Common myeloid progenitor, CD34-positive (primary cell): ENCODE data around the gene BCL7B.

Source experiments
- CTCF ChIA-PET: fragments of 350-600 bp; sonication (Branson Sonifier 250); formaldehyde crosslinking; loops from one replicate; lab custom pipeline; 2021; ENCODE audit warnings: antibody characterized with exemption; lab: Charles Lee
- POLR2A ChIA-PET: fragments of 350-600 bp; sonication (Branson Sonifier 250); formaldehyde crosslinking; loops from one replicate; lab custom pipeline; 2021; ENCODE audit warnings: antibody characterized with exemption; lab: Charles Lee
- DNase-seq, 3 donors: peaks; one replicate each; pipeline versions ENCODE4 v3.0.0 to v3.0.0-alpha.2; 2013
- H3K27ac ChIP-seq, 2 experiments: 1 replicate in 1 of 2; 2 replicates in 1 of 2; pipeline ENCODE4 v1.7.0; 2013; ENCODE audit warnings: inconsistent platforms in 2 of 2, low read length in 2 of 2, mild to moderate bottlenecking in 2 of 2, low read depth in 1 of 2, moderate library complexity in 1 of 2; ENCODE audit not compliant: severe bottlenecking in 2 of 2, insufficient read depth in 1 of 2, poor library complexity in 1 of 2
- H3K27me3 ChIP-seq, 5 experiments: replicated peaks in 2 of 5; 1 replicate in 3 of 5; 2 replicates in 2 of 5; pipeline versions ENCODE4 v1.6.1 to v1.7.0; 2013; ENCODE audit warnings: low read length in 4 of 5, mild to moderate bottlenecking in 2 of 5, moderate library complexity in 2 of 5, inconsistent platforms in 1 of 5; ENCODE audit not compliant: insufficient read depth in 5 of 5, control insufficient read depth in 4 of 5
- H3K36me3 ChIP-seq, 4 experiments: 1 replicate in 2 of 4; 2 replicates in 2 of 4; pipeline versions ENCODE4 v1.6.1 to v1.7.0; 2013; ENCODE audit warnings: low read length in 3 of 4, control low read depth in 1 of 4, mild to moderate bottlenecking in 1 of 4; ENCODE audit not compliant: control insufficient read depth in 4 of 4, insufficient read depth in 4 of 4
- H3K4me1 ChIP-seq, 4 experiments: 1 replicate in 3 of 4; 2 replicates in 1 of 4; pipeline versions ENCODE4 v1.6.1 to v1.7.1; 2013; ENCODE audit warnings: low read length in 3 of 4, mild to moderate bottlenecking in 3 of 4, control low read depth in 1 of 4, inconsistent platforms in 1 of 4, moderate library complexity in 1 of 4; ENCODE audit not compliant: control insufficient read depth in 4 of 4, insufficient read depth in 4 of 4; ENCODE audit errors: control extremely low read depth in 1 of 4
- H3K4me3 ChIP-seq, 7 experiments: 1 replicate in 4 of 7; 2 replicates in 3 of 7; pipeline versions ENCODE4 v1.5.1 to v1.7.0; 2013; ENCODE audit warnings: mild to moderate bottlenecking in 7 of 7, low read length in 6 of 7, moderate library complexity in 6 of 7, inconsistent platforms in 2 of 7, low read depth in 2 of 7, control low read depth in 1 of 7; ENCODE audit not compliant: insufficient read depth in 4 of 7, control insufficient read depth in 1 of 7; ENCODE audit errors: extremely low read depth in 1 of 7
- H3K9me3 ChIP-seq, 5 experiments: 1 replicate in 4 of 5; 2 replicates in 1 of 5; pipeline versions ENCODE4 v1.6.1 to v1.7.1; 2013; ENCODE audit warnings: low read length in 4 of 5, mild to moderate bottlenecking in 2 of 5, inconsistent platforms in 1 of 5, low read depth in 1 of 5, moderate library complexity in 1 of 5; ENCODE audit not compliant: control insufficient read depth in 4 of 5, insufficient read depth in 2 of 5; ENCODE audit errors: control extremely low read depth in 1 of 5
- WGBS: methylation state at CpG from one replicate; pipeline ENCODE4 v1.1.5; 2013; ENCODE audit not compliant: insufficient coverage; 5-methylcytosine and 5-hydroxymethylcytosine counted together

BCL7B gene

DNA sequence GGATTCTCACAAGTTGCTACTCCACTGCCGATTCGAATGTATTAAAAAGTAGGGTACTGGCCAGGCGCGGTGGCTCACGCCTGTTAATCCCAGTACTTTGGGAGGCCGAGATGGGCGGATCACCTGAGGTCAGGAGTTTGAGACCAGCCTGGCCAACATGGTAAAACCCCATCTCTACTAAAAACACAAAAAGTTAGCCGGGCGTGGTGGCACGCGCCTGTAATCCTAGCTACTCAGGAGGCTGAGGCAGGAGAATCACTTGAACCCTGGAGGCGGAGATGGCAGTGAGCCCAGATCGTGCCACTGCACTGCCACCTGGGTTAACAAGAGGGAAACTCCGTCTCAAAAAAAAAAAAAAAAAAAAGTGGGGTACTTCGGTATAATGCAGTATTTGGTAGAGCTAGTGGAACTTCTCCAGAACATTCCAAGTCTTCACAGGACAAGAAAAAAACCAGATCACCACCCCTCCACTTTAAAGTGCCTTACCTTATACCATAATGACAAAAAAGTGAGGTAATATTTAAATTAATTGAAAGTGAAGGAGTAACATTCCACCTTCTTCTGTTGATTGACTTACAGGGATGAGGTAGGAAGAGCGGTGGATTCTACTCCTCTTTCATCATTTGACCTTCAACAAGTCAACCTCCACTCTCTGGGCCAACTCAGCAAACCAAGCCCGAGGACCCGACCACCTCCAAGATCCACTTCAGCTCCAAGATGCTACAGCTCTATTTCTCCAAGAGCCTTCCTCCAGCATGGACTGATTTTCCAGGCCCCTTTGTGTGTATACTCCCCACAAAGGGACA lies 37.4 kb downstream of the BCL7B start:
- peaks cover 11 to 41% (median 31%) of the 10 kb centered on the region in 4 experiments for H3K4me1 ChIP-seq
- POLR2A ChIA-PET, result interaction anchor here (0.8 kb wide), 1 partner anchor 44 kb away, joined by 4 read pairs; no protein-coding TSS in a partner anchor
- peaks cover 0 to 21% (median 9%) of the 10 kb centered on the region in 4 experiments for H3K36me3 ChIP-seq
- 84% methylated on average over 7 of the region's 18 CpGs for WGBS
- H3K4me3 ChIP-seq, result peak overlapping the region in 6 of 7 experiments; percentile 53 to 93 (median 84)
- H3K27me3 ChIP-seq, result no peaks in the 10 kb centered on the region
- DNase-seq, result peak in 2 of 3 donors; percentile 14 to 36
- peak overlapping the region; percentile 79 to 86 for H3K27ac ChIP-seq
- no peaks in the 10 kb centered on the region for H3K9me3 ChIP-seq
- CTCF ChIA-PET, result interaction anchor here (1.0 to 2.4 kb wide), 4 partner anchors 11 to 47 kb away, joined by 3 to 7 read pairs (median 4); no protein-coding TSS in a partner anchor

DNA sequence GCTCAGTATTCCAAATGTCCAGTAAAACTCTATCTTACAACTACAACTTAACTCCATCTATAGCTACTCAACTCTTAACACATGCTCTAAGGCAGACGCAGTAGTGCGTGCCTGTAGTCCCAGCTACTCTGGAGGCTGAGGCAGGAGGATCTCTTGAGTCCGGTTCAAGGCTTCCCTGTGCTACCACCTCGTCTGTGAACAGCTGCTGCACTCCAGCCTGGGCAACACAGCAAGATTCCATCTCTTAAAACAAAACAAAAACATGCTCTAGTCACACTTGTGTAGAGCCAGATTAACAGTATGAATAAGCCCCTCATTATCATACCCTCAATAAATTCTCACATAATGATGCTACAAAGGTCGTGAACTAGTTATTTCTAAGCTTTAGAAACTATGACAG lies 39.0 kb downstream of the BCL7B start:
- ChIA-PET POLR2A (no interaction called here), CTCF (interaction anchor here (0.9 to 2.0 kb wide), 5 partner anchors 14 to 246 kb away, joined by 3 to 4 read pairs (median 3); no protein-coding TSS in a partner anchor)
- no peaks in the 10 kb centered on the region for H3K27me3 ChIP-seq
- H3K9me3 ChIP-seq, result no peaks in the 10 kb centered on the region
- DNase-seq, result no peak
- peaks cover 11 to 34% (median 27%) of the 10 kb centered on the region in 4 experiments for H3K4me1 ChIP-seq
- H3K36me3 ChIP-seq, result peaks cover 0 to 34% (median 19%) of the 10 kb centered on the region in 4 experiments
- H3K4me3 ChIP-seq, result no peak overlapping the region
- WGBS, result 95% methylated on average over 5 of the region's 5 CpGs
- no peak overlapping the region for H3K27ac ChIP-seq

DNA sequence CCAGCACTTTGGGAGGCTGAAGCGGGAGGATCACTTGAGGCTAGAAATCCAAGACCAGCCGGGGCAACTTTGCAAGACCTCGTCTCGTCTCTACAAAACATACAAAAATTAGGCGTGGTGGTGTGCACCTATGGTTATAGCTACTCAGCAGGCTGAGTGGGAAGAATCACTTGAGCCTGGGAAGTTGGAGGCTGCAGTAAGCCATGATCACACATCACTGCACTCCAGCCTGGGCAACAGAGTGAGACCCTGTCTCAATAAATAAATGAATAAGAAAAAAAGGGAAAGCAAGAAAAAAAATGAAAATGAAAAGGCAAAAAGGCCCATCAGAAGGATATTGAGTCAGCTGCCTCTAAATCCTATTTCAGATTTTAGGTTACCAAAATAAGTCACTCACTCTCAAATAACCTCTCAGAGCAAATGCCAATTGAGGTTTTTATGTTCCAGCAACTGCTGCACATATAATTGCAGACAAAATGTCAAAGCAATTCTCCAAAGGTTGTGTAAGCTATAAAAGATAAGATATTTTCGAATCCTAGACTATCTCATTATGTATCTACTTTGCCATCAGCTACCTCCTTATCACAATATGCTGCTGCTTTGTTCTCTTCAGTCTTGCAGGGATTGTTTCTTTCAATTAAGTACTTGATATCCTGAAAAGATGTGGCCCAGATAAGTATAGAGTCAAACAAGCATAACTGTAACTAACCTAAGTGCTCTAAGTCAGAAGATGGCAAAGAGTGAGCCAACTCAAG lies 40.1 kb downstream of the BCL7B start:
- Histone ChIP-seq H3K27ac (no peak overlapping the region), H3K4me3 (no peak overlapping the region), H3K4me1 (peaks cover 11 to 24% (median 22%) of the 10 kb centered on the region in 4 experiments), H3K27me3 (no peaks in the 10 kb centered on the region), H3K9me3 (no peaks in the 10 kb centered on the region), H3K36me3 (peaks cover 2 to 45% (median 25%) of the 10 kb centered on the region in 4 experiments)
- 100% methylated on average over 1 of the region's 6 CpGs for WGBS
- ChIA-PET CTCF (interaction anchor here (1.3 kb wide), 1 partner anchor 13 kb away, joined by 3 read pairs; no protein-coding TSS in a partner anchor), POLR2A (no interaction called here)
- no peak for DNase-seq

DNA sequence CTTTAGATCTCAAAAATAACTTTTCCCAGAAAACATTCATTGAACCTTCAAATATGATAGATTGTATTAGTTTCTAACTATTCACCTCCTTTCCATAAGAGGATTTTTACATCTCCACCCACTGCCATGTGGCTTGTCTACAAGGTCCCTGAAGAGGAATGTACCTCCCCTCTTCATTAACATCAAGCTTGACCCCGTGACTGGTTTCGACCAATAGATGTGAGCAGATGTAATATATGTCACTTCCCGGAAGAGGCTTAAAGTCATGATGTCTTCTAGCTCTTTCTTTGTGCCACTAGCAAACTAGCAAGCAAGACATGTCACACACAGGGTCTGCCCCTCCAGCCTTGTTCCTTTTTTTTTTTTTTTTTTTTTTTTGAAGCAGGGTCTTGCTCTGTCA lies 42.3 kb downstream of the BCL7B start:
- Histone ChIP-seq H3K4me1 (peaks cover 6 to 17% (median 12%) of the 10 kb centered on the region in 4 experiments), H3K27ac (no peak overlapping the region), H3K9me3 (no peaks in the 10 kb centered on the region), H3K36me3 (peaks cover 4 to 53% (median 31%) of the 10 kb centered on the region in 4 experiments), H3K4me3 (no peak overlapping the region), H3K27me3 (no peaks in the 10 kb centered on the region)
- ChIA-PET CTCF (interaction anchor here (1.0 to 1.1 kb wide), 2 partner anchors 10 to 12 kb away, joined by 4 read pairs; no protein-coding TSS in a partner anchor), POLR2A (no interaction called here)
- WGBS, result 100% methylated on average over 3 of the region's 3 CpGs
- peak; percentile 18 to 72 (median 63) for DNase-seq

DNA sequence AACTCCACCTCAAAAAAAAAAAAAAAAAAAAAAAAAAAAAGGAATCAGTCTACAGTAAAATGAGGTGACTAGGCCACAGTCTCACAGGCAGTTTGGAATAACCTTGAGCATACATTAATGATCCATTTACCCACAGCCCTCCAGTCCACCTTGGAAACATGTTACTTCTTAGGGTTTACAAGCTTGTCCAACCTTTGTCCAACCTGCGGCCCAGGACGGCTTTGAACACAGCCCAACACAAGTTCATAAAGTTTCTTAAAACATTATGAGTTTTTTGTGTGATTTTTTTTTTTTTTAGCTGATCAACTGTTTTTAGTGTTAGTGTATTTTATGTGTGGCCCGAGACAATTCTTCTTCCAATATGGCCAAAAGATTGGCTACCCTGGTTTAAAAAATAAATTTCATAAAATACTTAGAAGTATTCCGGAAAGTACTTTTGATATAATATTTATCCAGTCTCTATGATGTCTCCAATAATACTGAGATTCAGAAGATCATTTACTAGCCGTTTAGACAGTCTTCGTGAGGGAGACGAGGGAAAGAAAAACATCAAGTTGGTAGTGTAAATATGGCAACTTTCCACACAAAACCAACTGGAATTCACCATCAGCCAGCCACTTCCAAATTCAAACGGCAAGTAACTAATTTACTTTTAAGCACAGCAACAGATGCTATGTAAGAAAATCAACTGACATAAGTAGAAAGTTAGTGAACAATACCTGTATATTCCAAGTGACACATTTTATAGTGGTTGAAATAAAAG lies 45.3 kb downstream of the BCL7B start:
- CTCF ChIA-PET, result no interaction called here
- DNase-seq, result no peak
- POLR2A ChIA-PET, result no interaction called here
- H3K27ac ChIP-seq, result no peak overlapping the region
- WGBS, result no CpG with 5 or more reads among the region's 8 CpGs
- H3K4me3 ChIP-seq, result no peak overlapping the region
- no peaks in the 10 kb centered on the region for H3K27me3 ChIP-seq
- H3K4me1 ChIP-seq, result no peaks in the 10 kb centered on the region
- no peaks in the 10 kb centered on the region for H3K9me3 ChIP-seq
- H3K36me3 ChIP-seq, result peaks cover 9 to 60% (median 46%) of the 10 kb centered on the region in 4 experiments

DNA sequence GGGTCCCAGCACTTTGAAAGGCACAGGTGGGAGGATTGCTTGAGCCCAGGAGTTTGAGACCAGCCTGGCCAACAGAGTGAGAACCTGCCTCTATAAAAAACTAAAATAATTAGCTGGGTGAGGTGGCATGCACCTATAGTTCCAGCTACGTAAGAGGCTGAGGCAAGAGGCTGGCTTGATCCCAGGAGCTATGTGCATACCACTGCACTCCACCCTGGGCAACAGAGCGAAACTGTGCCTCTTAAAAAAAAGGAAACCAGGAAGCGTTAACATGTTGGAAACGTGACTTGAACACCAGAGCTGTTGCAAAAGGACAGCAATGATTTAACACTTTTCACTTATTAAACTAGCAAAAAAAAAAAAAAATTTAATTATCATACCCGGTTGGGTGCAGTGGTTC lies 48.0 kb downstream of the BCL7B start:
- no peaks in the 10 kb centered on the region for H3K4me1 ChIP-seq
- no peak overlapping the region for H3K4me3 ChIP-seq
- no peak for DNase-seq
- ChIA-PET POLR2A (no interaction called here), CTCF (no interaction called here)
- peaks cover 21 to 70% (median 51%) of the 10 kb centered on the region in 4 experiments for H3K36me3 ChIP-seq
- WGBS, result 94% methylated on average over 3 of the region's 5 CpGs
- no peak overlapping the region for H3K27ac ChIP-seq
- H3K9me3 ChIP-seq, result no peaks in the 10 kb centered on the region
- no peaks in the 10 kb centered on the region for H3K27me3 ChIP-seq
